GM12878 (cell line): Measurements from ENCODE around the gene EFCAB9. TPM values are rescaled to one million over a fixed set of nuclear protein-coding genes. Genes with fewer than 3 reads are reported as not detected.

Experiments
- ATAC-seq: fragments of 200-7000 bp; cut with Tn5 transposase; 3 replicates; pipeline ENCODE4 v1.9.1; 2020; ENCODE audit warnings: mild to moderate bottlenecking, moderate library complexity
- BruUV-seq: library from RNA; stranded (reverse); fragments of 400-500 nt; replicated peaks from 2 replicates; lab custom pipeline; 2021; lab: Mats Ljungman, UMichigan
- CTCF ChIA-PET: fragments of 300-600 bp; sonication (Branson Sonifier 250); formaldehyde crosslinking; extraction: SDS; loops from one replicate; lab custom pipeline; 2021; ENCODE audit warnings: inconsistent platforms; lab: Yijun Ruan, JAX
- POLR2A ChIA-PET: fragments of 350-600 bp; formaldehyde crosslinking; extraction: SDS; loops from one replicate; lab custom pipeline; 2021; ENCODE audit warnings: inconsistent platforms; lab: Charles Lee
- RAD21 ChIA-PET: fragments of 300-600 bp; sonication (Branson Sonifier 250); formaldehyde crosslinking; loops from one replicate; lab custom pipeline; 2023; ENCODE audit warnings: antibody characterized with exemption; ENCODE audit not compliant: unreplicated experiment; lab: Charles Lee
- SMC1A ChIA-PET: fragments of 300-600 bp; sonication (Branson Sonifier 250); formaldehyde crosslinking; loops from one replicate; lab custom pipeline; 2023; ENCODE audit not compliant: unreplicated experiment, uncharacterized antibody; lab: Charles Lee
- DNase-seq: peaks from one replicate; pipeline ENCODE4 v3.0.0-alpha.2; 2011; ENCODE audit warnings: low read depth, low spot score
- FAIRE-seq: peaks from 3 replicates; lab custom pipeline; 2011; peaks lifted over from hg19 to GRCh38; lab: Jason Lieb, UNC
- H2AFZ ChIP-seq: 2 replicates; pipeline ENCODE4 v1.6.0; 2011; ENCODE audit warnings: low read depth, low read length, control low read depth; ENCODE audit not compliant: control insufficient read depth
- H3K27ac ChIP-seq: 2 replicates; pipeline ENCODE4 v1.5.1; 2011; ENCODE audit warnings: control low read depth; ENCODE audit not compliant: control insufficient read depth, insufficient read depth
- H3K27me3 ChIP-seq, 2 experiments: replicated peaks in 1 of 2; 2 replicates each; pipeline versions ENCODE4 v1.6.0 to v1.6.1; 2011; ENCODE audit warnings: low read length in 1 of 2; ENCODE audit not compliant: control insufficient read depth in 2 of 2, insufficient read depth in 2 of 2
- H3K36me3 ChIP-seq, 2 experiments: 2 replicates each; pipeline ENCODE4 v1.5.1; 2011; ENCODE audit warnings: low read length in 1 of 2; ENCODE audit not compliant: control insufficient read depth in 2 of 2, insufficient read depth in 2 of 2
- H3K4me1 ChIP-seq: 2 replicates; pipeline ENCODE4 v1.6.1; 2011; ENCODE audit warnings: mild to moderate bottlenecking, low read length, moderate library complexity, mixed read lengths; ENCODE audit not compliant: control insufficient read depth, insufficient read depth
- H3K4me2 ChIP-seq: 2 replicates; pipeline ENCODE4 v1.6.0; 2011; ENCODE audit warnings: control low read depth; ENCODE audit not compliant: control insufficient read depth, insufficient read depth
- H3K4me3 ChIP-seq: fragments of 200-600 bp; sonication (generic); 2 replicates; pipeline ENCODE4 v1.5.1; 2016
- H3K79me2 ChIP-seq: 2 replicates; pipeline ENCODE4 v1.6.0; 2011; ENCODE audit warnings: low read length; ENCODE audit not compliant: control insufficient read depth, insufficient read depth
- H3K9ac ChIP-seq: 2 replicates; pipeline ENCODE4 v1.8.0; 2011; ENCODE audit warnings: low read length, control low read depth, mixed read lengths; ENCODE audit not compliant: control insufficient read depth, insufficient read depth
- H3K9me3 ChIP-seq: replicated peaks from 3 replicates; pipeline ENCODE4 v1.5.1; 2011; ENCODE audit warnings: mild to moderate bottlenecking, low read length; ENCODE audit not compliant: control insufficient read depth, insufficient read depth
- H4K20me1 ChIP-seq: 2 replicates; pipeline ENCODE4 v1.6.0; 2011; ENCODE audit not compliant: control insufficient read depth, insufficient read depth
- ATF3 ChIP-seq: IDR thresholded peaks from 2 replicates; pipeline ENCODE4 v1.6.1; 2011; ENCODE audit warnings: low read depth, mild to moderate bottlenecking, low read length, moderate library complexity, borderline replicate concordance; ENCODE audit errors: extremely low read depth
- BCL11A ChIP-seq: IDR thresholded peaks from 2 replicates; pipeline ENCODE4 v1.6.1; 2011; ENCODE audit warnings: low read depth, low read length
- CBX3 ChIP-seq: fragments of 200-600 bp; sonication (generic); IDR thresholded peaks from 2 replicates; pipeline ENCODE4 v1.6.1; 2016; ENCODE audit warnings: low read depth, borderline replicate concordance
- EZH2 ChIP-seq: IDR thresholded peaks from 2 replicates; pipeline ENCODE4 v1.6.1; 2012; ENCODE audit warnings: low read depth, mild to moderate bottlenecking, control low read depth, inconsistent platforms, low read length, borderline replicate concordance; ENCODE audit not compliant: control insufficient read depth
- FOXK2 ChIP-seq: fragments of 450-650 bp; IDR thresholded peaks from 2 replicates; pipeline ENCODE4 v1.6.1; 2017; ENCODE audit warnings: mild to moderate bottlenecking, moderate library complexity
- IRF3 ChIP-seq: fragments of 450-650 bp; IDR thresholded peaks from 2 replicates; pipeline ENCODE4 v1.6.1; 2014; ENCODE audit warnings: mild to moderate bottlenecking
- LARP7 ChIP-seq: fragments of 450-650 bp; IDR thresholded peaks from 2 replicates; pipeline ENCODE4 v1.6.1; 2017; ENCODE audit warnings: mild to moderate bottlenecking
- NR2C1 ChIP-seq: fragments of 450-650 bp; IDR thresholded peaks from 2 replicates; pipeline ENCODE4 v1.6.1; 2017; ENCODE audit warnings: antibody characterized with exemption, mild to moderate bottlenecking, moderate library complexity
- PKNOX1 ChIP-seq: fragments of 450-650 bp; IDR thresholded peaks from 2 replicates; pipeline ENCODE4 v1.6.1; 2016; ENCODE audit warnings: mild to moderate bottlenecking
- PRDM15 ChIP-seq: fragments of 450-650 bp; formaldehyde crosslinking; IDR thresholded peaks from 2 replicates; pipeline ENCODE4 v1.4.0; 2020; ENCODE audit warnings: mild to moderate bottlenecking, moderate library complexity
- RBBP5 ChIP-seq: fragments of 200-600 bp; sonication (generic); conservative IDR thresholded peaks from 2 replicates; pipeline ENCODE4 v1.6.1; 2016
- SIN3A ChIP-seq: IDR thresholded peaks from 2 replicates; pipeline ENCODE4 v1.6.1; 2012; ENCODE audit warnings: low read depth, low read length, improper control_type of control experiment
- SKIL ChIP-seq: fragments of 450-650 bp; IDR thresholded peaks from 2 replicates; pipeline ENCODE4 v1.6.1; 2017; ENCODE audit warnings: mild to moderate bottlenecking, low read depth, inconsistent platforms; ENCODE audit not compliant: poor library complexity, severe bottlenecking
- TAF1 ChIP-seq: IDR thresholded peaks from 2 replicates; pipeline ENCODE4 v1.6.1; 2011; ENCODE audit warnings: mild to moderate bottlenecking, low read depth, low read length, borderline replicate concordance
- WGBS: methylation state at CpG from one replicate; pipeline ENCODE4 v1.1.6; 2016; ENCODE audit warnings: low lambda C conversion rate; ENCODE audit not compliant: insufficient replicate concordance, insufficient coverage; ENCODE audit errors: missing lambda C conversion rate; 5-methylcytosine and 5-hydroxymethylcytosine counted together
- in situ Hi-C: fragments of 300-500 bp; cut with MboI; formaldehyde crosslinking; loops from 9 replicates; pipeline ENCODE4 v1.14.3; 2018; ENCODE audit warnings: mixed read lengths
- intact Hi-C: fragments of 100-400 bp; cut with micrococcal nuclease; formaldehyde crosslinking; loops from one replicate; pipeline ENCODE4 v1.14.2; 2022; ENCODE audit not compliant: unreplicated experiment
- polyA plus RNA-seq, 11 experiments: library from polyadenylated mRNA; depleted of rRNA in 4 of 11; unstranded in 6 of 11; stranded (reverse) in 5 of 11; fragments of >200 nt; fragmentation: Nextera tagmentation in 4 of 11; fragmentation: Illumina TruSeq in 1 of 11; extraction: Ambion mirVana in 4 of 11; extraction: Trizol in 1 of 11; gene quantifications; 1 replicate in 1 of 11; 2 replicates in 10 of 11; pipeline versions ENCODE4 v1.2.1 to v1.2.3, GENCODE V29; 2011 to 2016; ENCODE audit warnings: inconsistent platforms in 2 of 11, missing spikeins in 2 of 11, low read depth in 1 of 11
- total RNA-seq, 4 experiments: library from RNA; depleted of rRNA in 3 of 4; stranded (reverse); fragments of >200 nt in 3 of 4; fragmentation: Illumina TruSeq in 1 of 4; extraction: Trizol in 1 of 4; gene quantifications; 2 replicates each; pipeline versions ENCODE4 v1.2.1 to v1.2.3, GENCODE V29; 2013 to 2021

Gene EFCAB9
- total and polyA plus RNA-seq, 10 of the 15 experiments (the other 5 are each of a cell fraction or from before 2014, with no cell fraction given), result 0.73 TPM; not detected in 9

- TF ChIP-seq PRDM15 (CRISPR knock-in tag) (no peak), TAF1 (no peak), BCL11A (no peak), CBX3 (no peak), LARP7 (no peak), SIN3A (no peak), NR2C1 (no peak), EZH2 (no peak)
Observed at GRCh38 chr5:172164769-172165212, 29.2 kb upstream of the EFCAB9 start (continued).

GRCh38 chr5:172165465-172165864 lies 28.5 kb upstream of the EFCAB9 start:
- H3K9me3 ChIP-seq, result no peaks in the 10 kb centered on the region; the same call in 2 of the 3 replicates
- no peak for DNase-seq
- peaks cover 15 to 17% of the 10 kb centered on the region in 2 experiments for H3K36me3 ChIP-seq
- peaks cover 11% of the 10 kb centered on the region for H4K20me1 ChIP-seq
- BruUV-seq, result no TSS peak
- H3K4me1 ChIP-seq, result peaks cover 26% of the 10 kb centered on the region
- ATAC-seq, result peak; percentile 95
- 18% methylated on average over 6 of the region's 7 CpGs for WGBS
- POLR2A ChIA-PET, result interaction anchor here (0.6 to 1.4 kb wide), 3 partner anchors 9 to 131 kb away, joined by 3 to 5 read pairs (median 4); no protein-coding TSS in a partner anchor
- CTCF ChIA-PET, result interaction anchor here (0.7 to 0.9 kb wide), 2 partner anchors 18 to 34 kb away, joined by 3 read pairs; no protein-coding TSS in a partner anchor
- SMC1A ChIA-PET, result interaction anchor here (0.9 to 3.2 kb wide), 3 partner anchors 10 to 54 kb away, joined by 3 to 16 read pairs (median 4); no protein-coding TSS in a partner anchor
- peaks cover 87% of the 10 kb centered on the region for H3K79me2 ChIP-seq
- H3K9ac ChIP-seq, result no peak overlapping the region
- intact Hi-C loops (no loop called here), in situ Hi-C loops (no loop called here)
- H3K4me2 ChIP-seq, result 0 out of 2 replicates have a peak overlapping the region, but pooled peaks have one; percentile 42
- FAIRE-seq, result no peak
- no peaks in the 10 kb centered on the region for H3K27me3 ChIP-seq
- RAD21 ChIA-PET, result interaction anchor here (1.4 kb wide), 1 partner anchor 9 kb away, joined by 5 read pairs; no protein-coding TSS in a partner anchor
- no peak overlapping the region for H3K4me3 ChIP-seq
- H2AFZ ChIP-seq, result no peak overlapping the region
- H3K27ac ChIP-seq, result peak overlapping the region; percentile 52
- TF ChIP-seq PKNOX1 (no peak), FOXK2 (no peak), SKIL (no peak), ATF3 (no peak), IRF3 (no peak), RBBP5 (no peak)
